HEK293T (cell line): Measurements from ENCODE around the gene RPP38.

ENCODE experiments used
- CTCF ChIA-PET: fragments of 350-600 bp; formaldehyde crosslinking; extraction: SDS; loops from one replicate; lab custom pipeline; 2021; ENCODE audit warnings: antibody characterized with exemption, inconsistent platforms; lab: Yijun Ruan, JAX
- POLR2A ChIA-PET: fragments of 350-600 bp; formaldehyde crosslinking; extraction: SDS; loops from one replicate; lab custom pipeline; 2020; ENCODE audit warnings: antibody characterized with exemption, inconsistent platforms; lab: Yijun Ruan, JAX
- DNase-seq: peaks from one replicate; pipeline ENCODE4 v3.0.0; 2012; ENCODE audit warnings: mixed read lengths; ENCODE audit errors: extremely low spot score
- ARNT ChIP-seq: fragments of 450-650 bp; IDR thresholded peaks from 2 replicates; pipeline ENCODE4 v1.6.1; 2017; ENCODE audit warnings: mild to moderate bottlenecking
- BHLHE40 ChIP-seq: fragments of 450-650 bp; IDR thresholded peaks from 2 replicates; pipeline ENCODE4 v1.6.1; 2016; ENCODE audit warnings: mild to moderate bottlenecking, moderate library complexity, borderline replicate concordance
- CTBP1 ChIP-seq: fragments of 450-650 bp; IDR thresholded peaks from 2 replicates; pipeline ENCODE4 v1.6.1; 2016; ENCODE audit warnings: borderline replicate concordance
- ELF4 ChIP-seq: fragments of 450-650 bp; IDR thresholded peaks from 2 replicates; pipeline ENCODE4 v1.6.1; 2017; ENCODE audit warnings: antibody characterized with exemption
- FOXA1 ChIP-seq: fragments of 450-650 bp; IDR thresholded peaks from 2 replicates; pipeline ENCODE4 v1.6.1; 2016; ENCODE audit warnings: mild to moderate bottlenecking
- FOXK2 ChIP-seq: fragments of 450-650 bp; IDR thresholded peaks from 2 replicates; pipeline ENCODE4 v1.6.1; 2016; ENCODE audit warnings: mild to moderate bottlenecking
- FOXM1 ChIP-seq: fragments of 450-650 bp; IDR thresholded peaks from 2 replicates; pipeline ENCODE4 v1.6.1; 2017; ENCODE audit warnings: mild to moderate bottlenecking, borderline replicate concordance
- HDGF ChIP-seq: fragments of 450-650 bp; IDR thresholded peaks from 2 replicates; pipeline ENCODE4 v1.6.1; 2017; ENCODE audit warnings: antibody characterized with exemption, borderline replicate concordance
- L3MBTL2 ChIP-seq: fragments of 450-650 bp; conservative IDR thresholded peaks from 2 replicates; pipeline ENCODE4 v1.6.1; 2016; ENCODE audit warnings: mild to moderate bottlenecking
- LEF1 ChIP-seq: fragments of 450-650 bp; IDR thresholded peaks from 2 replicates; pipeline ENCODE4 v1.6.1; 2017; ENCODE audit warnings: mild to moderate bottlenecking, borderline replicate concordance
- NFRKB ChIP-seq: fragments of 450-650 bp; IDR thresholded peaks from 2 replicates; pipeline ENCODE4 v1.6.1; 2016; ENCODE audit warnings: mild to moderate bottlenecking, moderate library complexity
- SP1 ChIP-seq: fragments of 450-650 bp; IDR thresholded peaks from 2 replicates; pipeline ENCODE4 v1.6.1; 2017
- SUZ12 ChIP-seq: fragments of 450-650 bp; IDR thresholded peaks from 2 replicates; pipeline ENCODE4 v1.6.1; 2016; ENCODE audit warnings: mild to moderate bottlenecking
- TARDBP ChIP-seq: fragments of 450-650 bp; IDR thresholded peaks from 2 replicates; pipeline ENCODE4 v1.6.1; 2016
- ZNF384 ChIP-seq: fragments of 450-650 bp; IDR thresholded peaks from 2 replicates; pipeline ENCODE4 v1.6.1; 2016
- TF ChIP-seq, protein P1 (sequence below): fragments of 450-650 bp; IDR thresholded peaks from 2 replicates; pipeline ENCODE4 v1.6.1; 2016

The RPP38 gene

DNA sequence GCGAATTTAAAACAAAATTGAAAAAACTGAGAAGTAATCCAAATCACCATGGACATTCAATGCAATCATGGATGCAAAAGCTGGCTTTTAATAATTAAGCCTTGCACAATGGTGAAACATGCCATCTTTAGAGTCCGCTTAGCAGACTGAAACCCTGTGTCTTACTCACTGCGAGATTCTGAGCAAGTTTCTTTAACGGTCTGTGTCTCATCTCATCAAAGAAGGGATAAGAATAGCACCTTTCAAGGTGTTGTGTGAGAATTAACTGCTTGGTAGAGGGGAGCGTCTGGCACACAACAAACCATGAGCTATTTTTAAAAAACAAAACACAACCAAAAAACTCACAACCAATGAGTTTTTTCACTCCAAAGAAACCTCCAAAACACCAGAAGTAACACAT, 30.0 kb upstream of the RPP38 start:
- CTCF ChIA-PET: no interaction called here
- TF ChIP-seq SP1 (no peak), LEF1 (no peak), CTBP1 (no peak), NFRKB (no peak), HDGF (no peak), FOXK2 (no peak), BHLHE40 (no peak), ELF4 (no peak), ARNT (no peak), TARDBP (no peak), FOXM1 (no peak), L3MBTL2 (no peak), SUZ12 (no peak), FOXA1 (no peak)
- TF ChIP-seq, protein P1, sequence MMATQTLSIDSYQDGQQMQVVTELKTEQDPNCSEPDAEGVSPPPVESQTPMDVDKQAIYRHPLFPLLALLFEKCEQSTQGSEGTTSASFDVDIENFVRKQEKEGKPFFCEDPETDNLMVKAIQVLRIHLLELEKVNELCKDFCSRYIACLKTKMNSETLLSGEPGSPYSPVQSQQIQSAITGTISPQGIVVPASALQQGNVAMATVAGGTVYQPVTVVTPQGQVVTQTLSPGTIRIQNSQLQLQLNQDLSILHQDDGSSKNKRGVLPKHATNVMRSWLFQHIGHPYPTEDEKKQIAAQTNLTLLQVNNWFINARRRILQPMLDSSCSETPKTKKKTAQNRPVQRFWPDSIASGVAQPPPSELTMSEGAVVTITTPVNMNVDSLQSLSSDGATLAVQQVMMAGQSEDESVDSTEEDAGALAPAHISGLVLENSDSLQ: no peak
- no peak for DNase-seq
- POLR2A ChIA-PET: no interaction called here

DNA sequence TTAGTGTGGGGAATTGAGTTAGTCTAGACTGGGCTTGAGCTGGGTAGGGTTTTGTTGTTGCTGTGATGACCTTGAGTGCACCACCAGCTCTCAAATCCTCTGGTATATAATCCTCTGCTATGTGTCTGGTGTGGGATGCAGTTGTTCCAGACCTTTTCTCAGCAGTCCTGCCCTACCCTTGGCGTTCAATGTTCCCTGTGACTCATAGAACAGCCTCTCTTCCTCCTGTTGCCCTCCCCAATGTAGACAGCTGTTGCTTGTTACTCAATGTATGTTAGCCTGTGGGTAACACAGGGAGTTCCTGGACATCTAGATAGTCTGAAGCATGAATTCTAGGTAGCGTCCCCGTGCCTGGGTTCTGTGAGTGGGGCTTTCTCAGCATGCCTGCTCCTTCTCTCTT, 28.4 kb upstream of the RPP38 start:
- DNase-seq: no peak
- POLR2A ChIA-PET: interaction anchor here (0.6 kb wide), 1 partner anchor 1243 kb away, joined by 3 read pairs; no protein-coding TSS in a partner anchor
- TF ChIP-seq LEF1: no peak
- TF ChIP-seq CTBP1: no peak
- TF ChIP-seq NFRKB: no peak
- TF ChIP-seq FOXM1: no peak
- no peak for TF ChIP-seq HDGF
- TF ChIP-seq ZNF384: no peak
- no peak for TF ChIP-seq ARNT
- no peak for TF ChIP-seq SP1
- no peak for TF ChIP-seq FOXA1
- TF ChIP-seq FOXK2: no peak
- TF ChIP-seq SUZ12: no peak
- no peak for TF ChIP-seq L3MBTL2
- TF ChIP-seq ELF4: no peak
- TF ChIP-seq, protein P1: no peak
- TF ChIP-seq BHLHE40: no peak
- TF ChIP-seq TARDBP: no peak
- CTCF ChIA-PET: no interaction called here

DNA sequence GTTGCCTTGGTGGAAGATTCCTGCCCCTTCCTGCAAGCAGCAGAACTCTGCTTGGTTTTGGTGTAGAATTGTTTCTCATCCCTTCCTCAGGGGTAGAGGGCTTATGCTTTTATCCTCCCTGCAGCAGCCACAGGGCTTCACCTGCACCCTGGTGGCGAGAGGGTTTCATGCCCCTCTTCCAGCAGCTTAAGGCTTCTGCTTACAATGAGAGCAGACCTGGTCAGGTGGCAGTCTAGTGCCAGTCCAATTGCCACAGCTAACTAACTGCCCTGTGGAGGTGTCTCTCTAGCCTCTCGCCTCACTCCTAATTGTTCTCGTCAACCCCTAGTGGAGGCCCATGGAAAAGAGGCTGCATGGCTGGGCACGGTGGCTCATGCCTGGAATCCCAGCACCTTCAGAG, 27.9 kb upstream of the RPP38 start:
- DNase-seq: no peak
- ChIA-PET POLR2A (no interaction called here), CTCF (no interaction called here)
- TF ChIP-seq, protein P1: no peak
- no peak for TF ChIP-seq L3MBTL2
- TF ChIP-seq HDGF: no peak
- TF ChIP-seq ZNF384: no peak
- no peak for TF ChIP-seq CTBP1

DNA sequence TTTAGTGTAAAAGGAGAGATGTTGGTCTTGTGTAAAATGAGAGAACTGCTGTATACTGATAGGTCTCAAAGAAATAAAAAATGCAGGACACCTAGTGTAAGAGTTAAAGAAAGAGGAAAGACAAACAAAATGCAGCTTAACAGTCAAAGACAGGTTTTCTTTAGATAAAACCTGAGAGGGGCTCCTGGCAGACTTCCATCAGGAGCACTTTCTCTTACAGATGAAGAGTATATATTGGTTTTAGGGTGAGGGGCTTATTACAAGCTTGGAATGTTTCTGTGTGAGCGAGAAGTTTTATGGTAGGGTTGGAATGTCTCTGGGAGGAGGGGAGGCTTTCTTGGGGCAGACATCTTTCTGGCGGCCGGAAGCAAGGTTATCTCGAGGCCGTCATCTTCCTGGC, 24.8 kb upstream of the RPP38 start:
- no peak for DNase-seq
- no peak for TF ChIP-seq BHLHE40
- TF ChIP-seq NFRKB: no peak
- no peak for TF ChIP-seq ELF4
- no peak for TF ChIP-seq SUZ12
- no peak for TF ChIP-seq ARNT
- TF ChIP-seq FOXA1: no peak
- ChIA-PET POLR2A (no interaction called here), CTCF (no interaction called here)

DNA sequence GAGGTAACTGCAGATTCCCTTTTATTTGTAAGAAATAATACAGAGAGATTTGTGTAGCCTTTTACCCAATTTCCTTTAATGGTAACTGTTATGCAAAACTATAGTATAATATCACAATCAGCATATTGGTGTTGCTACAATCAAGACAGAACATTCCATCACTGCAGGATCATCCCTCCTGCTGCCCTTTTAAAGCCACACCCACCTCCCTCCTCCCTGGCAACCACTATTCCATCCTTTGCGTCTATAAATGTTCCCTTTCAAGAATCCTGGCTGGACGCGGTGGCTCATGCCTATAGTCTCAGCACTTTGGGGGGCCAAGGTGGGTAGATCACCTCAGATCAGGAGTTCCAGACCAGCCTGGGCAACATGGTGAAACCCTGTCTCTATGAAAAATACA, 21.7 kb upstream of the RPP38 start:
- POLR2A ChIA-PET: no interaction called here

DNA sequence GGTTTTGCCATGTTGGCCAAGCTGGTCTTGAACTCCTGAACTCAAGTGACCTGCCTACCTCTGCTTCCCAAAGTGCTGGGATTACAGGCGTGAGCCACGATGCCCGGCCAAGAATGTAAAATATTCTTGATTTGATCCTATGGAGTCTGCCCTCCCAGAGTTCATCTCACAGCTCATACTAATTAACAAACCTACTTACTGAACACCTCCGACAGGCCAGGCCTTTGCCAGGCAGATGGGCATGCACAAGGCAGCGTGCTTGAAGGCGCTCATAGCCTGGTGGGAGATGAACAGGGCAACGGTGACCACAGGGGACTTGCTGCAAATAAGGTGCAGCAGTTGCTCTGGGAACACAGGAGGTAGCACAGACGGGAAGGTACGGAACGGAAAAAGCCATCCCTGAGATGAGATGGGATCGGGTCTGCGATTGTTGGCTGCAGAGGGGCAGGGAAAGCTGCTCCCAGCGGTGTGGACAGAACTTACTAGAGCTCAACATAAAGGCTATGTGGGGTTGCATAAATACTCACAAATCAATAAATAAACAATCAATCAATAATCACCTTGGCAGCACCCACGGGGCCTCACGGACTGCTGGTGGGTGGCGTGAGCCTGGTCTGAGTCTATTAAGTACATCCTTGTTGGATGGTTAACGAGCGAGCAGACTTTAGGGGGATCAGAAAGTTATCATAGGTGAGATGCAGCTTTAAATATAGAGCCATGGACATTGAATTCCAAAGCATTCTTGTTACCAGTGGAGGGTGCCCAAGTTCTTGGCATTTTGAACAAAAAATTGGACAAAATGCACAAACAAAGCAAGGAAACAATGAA, 13.3 kb upstream of the RPP38 start:
- no peak for TF ChIP-seq FOXK2
- TF ChIP-seq FOXA1: no peak
- no peak for TF ChIP-seq HDGF
- DNase-seq: no peak
- ChIA-PET POLR2A (interaction anchor here (1.9 kb wide), 1 partner anchor 125 kb away, joined by 6 read pairs; the partner anchor contains the start of gene MEIG1), CTCF (no interaction called here)

More for the DNA sequence above, 21.7 kb upstream of the RPP38 start:
- no peak for TF ChIP-seq FOXM1
- TF ChIP-seq ARNT: no peak
- TF ChIP-seq FOXK2: no peak
- TF ChIP-seq SUZ12: no peak
- no peak for TF ChIP-seq HDGF
- DNase-seq: no peak
- CTCF ChIA-PET: no interaction called here

DNA sequence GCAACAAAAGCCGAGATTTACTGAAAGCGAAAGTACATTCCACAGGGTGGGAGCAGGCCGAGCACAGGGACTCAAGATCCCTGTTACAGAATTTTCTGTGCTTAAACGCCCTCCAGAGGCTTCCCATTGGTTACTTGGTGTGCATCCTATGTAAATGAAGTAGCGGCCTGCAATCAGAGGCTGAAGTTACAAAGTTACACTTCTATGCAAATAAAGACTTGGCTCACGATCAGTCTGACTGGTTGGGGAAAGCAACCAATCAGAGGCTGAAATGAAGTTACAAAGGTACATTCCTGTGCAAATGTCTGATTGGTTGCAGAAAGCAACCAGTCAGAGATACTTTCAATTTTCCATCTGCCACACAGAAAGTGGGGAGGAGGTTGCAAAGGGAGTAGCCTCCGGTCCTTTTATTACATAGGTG, 12.6 kb upstream of the RPP38 start:
- POLR2A ChIA-PET: interaction anchor here (1.9 kb wide), 1 partner anchor 126 kb away, joined by 6 read pairs; the partner anchor contains the start of gene MEIG1
- peak; percentile 32 for DNase-seq
- TF ChIP-seq L3MBTL2: no peak
- no peak for TF ChIP-seq FOXK2
- CTCF ChIA-PET: no interaction called here
